DND-41 (cell line): ENCODE measurements around the gene MRPL9.

ENCODE experiments used
- ATAC-seq: fragments of 200-7000 bp; cut with Tn5 transposase; 3 replicates; pipeline ENCODE4 v1.9.1; 2021; ENCODE audit warnings: low read depth; ENCODE audit not compliant: insufficient read depth
- DNase-seq: peaks from one replicate; pipeline ENCODE4 v3.0.0-alpha.2; 2020
- H2AFZ ChIP-seq: 2 replicates; pipeline ENCODE4 v1.6.0; 2012; ENCODE audit warnings: low read depth, low read length
- H3K27ac ChIP-seq: 2 replicates; pipeline ENCODE4 v1.5.1; 2012; ENCODE audit warnings: low read length, inconsistent platforms
- H3K27me3 ChIP-seq: fragments of 200-600 bp; sonication (generic); 2 replicates; pipeline ENCODE4 v1.6.0; 2012; ENCODE audit warnings: low read length, mild to moderate bottlenecking, inconsistent platforms; ENCODE audit not compliant: insufficient read depth, poor library complexity
- H3K36me3 ChIP-seq: 2 replicates; pipeline ENCODE4 v1.5.1; 2012; ENCODE audit warnings: low read length, inconsistent platforms; ENCODE audit not compliant: insufficient read depth
- H3K4me1 ChIP-seq: 2 replicates; pipeline ENCODE4 v1.5.1; 2012; ENCODE audit warnings: mild to moderate bottlenecking, low read length; ENCODE audit not compliant: insufficient read depth
- H3K4me2 ChIP-seq: 2 replicates; pipeline ENCODE4 v1.6.0; 2012; ENCODE audit warnings: mild to moderate bottlenecking, moderate library complexity, low read length, inconsistent platforms; ENCODE audit not compliant: insufficient read depth
- H3K4me3 ChIP-seq, 2 experiments: fragments of 200-600 bp in 1 of 2; shearing (Covaris generic) in 1 of 2; 2 replicates each; pipeline ENCODE4 v1.5.1; 2012 to 2016; ENCODE audit warnings: inconsistent platforms in 2 of 2, low read length in 2 of 2, mild to moderate bottlenecking in 2 of 2, low read depth in 1 of 2, moderate library complexity in 1 of 2
- H3K79me2 ChIP-seq: 2 replicates; pipeline ENCODE4 v1.6.0; 2012; ENCODE audit warnings: low read length, inconsistent platforms; ENCODE audit not compliant: insufficient read depth
- H3K9ac ChIP-seq: 2 replicates; pipeline ENCODE4 v1.6.0; 2012; ENCODE audit warnings: low read depth, mild to moderate bottlenecking, inconsistent platforms, low read length, moderate library complexity
- H3K9me3 ChIP-seq: 2 replicates; pipeline ENCODE4 v1.5.1; 2012; ENCODE audit warnings: low read length, moderate library complexity, mild to moderate bottlenecking, inconsistent platforms; ENCODE audit not compliant: insufficient read depth, severe bottlenecking
- H4K20me1 ChIP-seq: 2 replicates; pipeline ENCODE4 v1.6.0; 2012; ENCODE audit warnings: low read length; ENCODE audit not compliant: insufficient read depth
- CTCF ChIP-seq: IDR thresholded peaks from 2 replicates; pipeline ENCODE4 v1.5.1; 2012; ENCODE audit warnings: borderline replicate concordance, low read length, moderate library complexity, mild to moderate bottlenecking; ENCODE audit not compliant: poor library complexity, severe bottlenecking; ENCODE audit errors: extremely low read depth
- EZH2 ChIP-seq: IDR thresholded peaks from 3 replicates; pipeline ENCODE4 v1.6.1; 2012; ENCODE audit warnings: borderline replicate concordance, low read depth, mild to moderate bottlenecking, moderate library complexity, low read length, inconsistent platforms; ENCODE audit not compliant: severe bottlenecking

MRPL9 gene

DNA sequence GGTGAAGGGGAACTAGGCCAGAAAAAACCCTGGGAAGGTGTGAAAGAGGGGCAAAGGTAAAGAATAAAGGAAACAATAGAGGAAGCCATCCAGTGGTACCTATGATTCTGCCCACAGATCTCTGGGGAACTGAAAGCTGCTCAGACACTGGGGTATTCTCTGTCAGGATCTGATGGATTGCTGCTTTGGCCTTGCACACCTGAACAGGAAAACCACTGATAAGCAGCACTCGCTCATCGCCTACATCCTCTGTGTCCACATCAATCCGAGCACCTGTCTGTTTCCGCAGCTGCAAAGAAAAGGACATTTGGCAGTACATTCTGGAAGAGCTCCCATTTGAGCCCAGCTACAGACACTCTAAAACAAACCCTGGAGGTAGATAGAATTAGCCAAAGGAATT, 16.6 kb upstream of the MRPL9 start:
- no peaks in the 10 kb centered on the region for H4K20me1 ChIP-seq
- no peaks in the 10 kb centered on the region for H3K27me3 ChIP-seq
- H3K4me3 ChIP-seq = no peak overlapping the region
- H3K4me2 ChIP-seq = no peak overlapping the region
- H2AFZ ChIP-seq = no peak overlapping the region
- H3K36me3 ChIP-seq = peaks cover 64% of the 10 kb centered on the region
- peaks cover 2% of the 10 kb centered on the region for H3K79me2 ChIP-seq
- H3K9me3 ChIP-seq = no peaks in the 10 kb centered on the region
- H3K27ac ChIP-seq = no peak overlapping the region
- TF ChIP-seq CTCF (no peak), EZH2 (no peak)
- DNase-seq (no peak), ATAC-seq (no peak)
- no peaks in the 10 kb centered on the region for H3K4me1 ChIP-seq
- H3K9ac ChIP-seq = no peak overlapping the region

DNA sequence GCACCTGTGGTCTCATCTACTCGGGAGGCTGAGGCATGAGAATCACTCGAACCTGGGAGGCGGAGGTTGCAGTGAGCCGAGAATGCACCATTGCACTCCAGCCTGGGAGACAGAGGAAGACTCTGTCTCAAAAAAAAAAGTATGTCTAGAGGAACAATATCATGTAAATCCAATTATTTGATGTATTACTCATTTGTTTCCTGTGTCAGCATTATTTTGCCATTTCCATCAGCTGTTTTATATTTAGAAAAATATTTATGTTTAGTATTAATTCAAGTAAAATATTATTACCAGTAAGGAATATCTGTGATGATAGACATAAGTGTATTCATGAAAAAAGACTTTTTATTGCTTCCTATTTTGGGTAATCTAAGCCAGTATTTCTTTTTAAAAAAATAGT, 14.0 kb upstream of the MRPL9 start:
- peaks cover 80% of the 10 kb centered on the region for H3K36me3 ChIP-seq
- TF ChIP-seq EZH2 = no peak
- TF ChIP-seq CTCF = no peak
- H3K4me3 ChIP-seq = no peak overlapping the region

DNA sequence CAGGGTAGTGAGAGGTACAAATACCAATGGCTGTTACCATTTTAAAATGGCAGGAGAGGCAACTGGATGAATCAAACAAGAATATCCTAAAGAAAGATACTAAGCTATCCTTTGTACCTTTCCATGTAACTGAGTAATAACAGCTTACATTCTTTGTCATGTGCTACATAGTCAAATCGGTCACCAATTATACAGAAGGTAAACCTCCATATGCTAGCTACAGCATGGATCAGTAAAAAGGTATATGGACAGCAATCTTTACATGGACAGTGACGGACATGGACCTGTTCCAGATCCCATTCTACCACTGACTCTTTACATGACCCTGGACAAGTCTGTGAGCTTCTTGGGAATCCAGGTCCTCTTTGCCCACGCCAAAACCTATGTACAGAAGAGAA, 13.4 kb upstream of the MRPL9 start:
- Histone ChIP-seq H3K4me2 (no peak overlapping the region), H3K79me2 (no peaks in the 10 kb centered on the region), H3K4me1 (no peaks in the 10 kb centered on the region), H3K9ac (no peak overlapping the region), H2AFZ (no peak overlapping the region), H3K36me3 (peaks cover 78% of the 10 kb centered on the region), H3K9me3 (no peaks in the 10 kb centered on the region), H3K27ac (no peak overlapping the region), H3K4me3 (no peak overlapping the region), H4K20me1 (no peaks in the 10 kb centered on the region), H3K27me3 (no peaks in the 10 kb centered on the region)
- ATAC-seq (no peak), DNase-seq (no peak)
- no peak for TF ChIP-seq CTCF
- no peak for TF ChIP-seq EZH2

More for the DNA sequence above, 14.0 kb upstream of the MRPL9 start:
- ATAC-seq (no peak), DNase-seq (no peak)
- Histone ChIP-seq H3K79me2 (no peaks in the 10 kb centered on the region), H3K27me3 (no peaks in the 10 kb centered on the region), H3K4me2 (no peak overlapping the region), H4K20me1 (no peaks in the 10 kb centered on the region), H3K27ac (no peak overlapping the region), H3K9ac (no peak overlapping the region), H3K9me3 (no peaks in the 10 kb centered on the region), H2AFZ (no peak overlapping the region), H3K4me1 (no peaks in the 10 kb centered on the region)

DNA sequence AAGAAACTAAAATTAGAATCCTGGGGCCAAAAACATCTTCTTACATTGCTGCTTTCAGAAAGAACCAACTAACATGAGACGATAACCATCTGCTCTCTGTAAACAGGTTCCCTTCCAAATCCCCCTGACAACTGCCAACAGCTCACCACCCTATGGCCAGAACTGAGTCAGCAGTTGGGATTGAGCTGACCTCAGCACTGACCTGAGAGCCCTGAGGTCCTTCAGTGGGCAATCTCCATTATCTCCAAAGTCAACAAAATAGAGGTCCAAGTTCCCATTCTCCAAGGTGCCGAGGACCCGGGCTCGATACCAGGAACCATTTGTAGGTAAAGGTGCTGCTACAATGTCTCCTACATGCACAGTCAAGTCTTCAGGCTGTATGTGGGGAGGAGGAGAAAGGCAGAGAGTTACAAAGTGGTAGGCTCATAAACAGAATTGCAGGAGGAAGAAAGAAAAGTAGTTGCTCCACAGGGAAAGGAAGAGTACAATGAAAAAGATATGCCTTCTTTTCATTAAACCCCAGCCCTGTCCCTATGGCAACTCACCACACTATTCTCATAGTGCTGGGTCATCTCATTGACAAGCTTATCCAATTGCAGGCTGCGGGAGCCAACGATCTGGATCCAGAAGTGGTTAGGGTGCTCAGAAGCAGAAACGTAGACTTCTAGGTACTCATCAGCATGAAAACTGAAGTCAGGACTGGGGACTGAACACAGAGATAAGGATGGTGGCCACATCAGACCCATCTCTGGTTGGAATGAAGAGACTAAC, 12.8 kb upstream of the MRPL9 start:
- Histone ChIP-seq H3K4me2 (no peak overlapping the region), H3K27me3 (no peaks in the 10 kb centered on the region), H4K20me1 (no peaks in the 10 kb centered on the region), H3K27ac (no peak overlapping the region), H3K79me2 (no peaks in the 10 kb centered on the region), H2AFZ (no peak overlapping the region), H3K36me3 (peaks cover 73% of the 10 kb centered on the region), H3K9me3 (no peaks in the 10 kb centered on the region), H3K4me1 (no peaks in the 10 kb centered on the region), H3K4me3 (no peak overlapping the region), H3K9ac (no peak overlapping the region)
- TF ChIP-seq EZH2 (no peak), CTCF (no peak)
- no peak for DNase-seq
- no peak for ATAC-seq
